Endometrial microvascular endothelial cells (primary cell): Measurements from ENCODE around the gene PHLPP1. TPM values are rescaled to one million over a fixed set of nuclear protein-coding genes. Genes with fewer than 3 reads are reported as not detected.
"Not testable (repeated sequence)": the region's sequence is repeated elsewhere in the genome, so short reads cannot be mapped to it uniquely, and the experiment has no call there.

ENCODE experiments used
- in situ Hi-C: cut with HindIII; loops from 2 replicates; pipeline ENCODE4 v1.10.0; 2017; ENCODE audit warnings: low sequenced_read_pairs, low pct_unique_long_range_greater_than_20kb; ENCODE audit errors: inconsistent ontology term
- total RNA-seq: library from RNA; depleted of rRNA; stranded (reverse); fragments of >200 nt; gene quantifications from one replicate; pipeline ENCODE4 v1.2.3, GENCODE V29; 2015; ENCODE audit errors: inconsistent ontology term

The PHLPP1 gene
- total RNA-seq, 1 donor from 2014 or later, result 6.4 TPM

GRCh38 chr18:62790871-62791772, 75.8 kb downstream of the PHLPP1 start:
- in situ Hi-C loops, result no loop called here

DNA sequence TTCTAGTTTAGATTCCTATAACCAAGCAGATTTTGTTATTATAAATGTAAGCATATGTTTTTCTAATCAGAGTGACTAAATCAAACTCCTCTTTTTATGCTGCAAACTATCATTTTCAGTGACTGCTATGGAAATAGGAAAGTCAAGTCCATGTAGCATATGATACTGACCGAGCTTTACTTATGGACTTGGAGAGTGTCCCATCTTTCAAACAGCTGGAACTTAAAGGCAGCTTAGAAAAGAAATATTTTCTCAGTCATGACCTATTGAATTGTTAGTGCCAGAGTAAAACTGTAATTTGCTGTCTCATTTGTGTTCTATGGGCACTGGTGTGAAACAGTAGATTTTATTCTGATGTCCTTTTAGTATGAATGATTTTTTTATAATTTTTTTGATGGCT, 76.7 kb downstream of the PHLPP1 start:
- in situ Hi-C loops, result no loop called here

DNA sequence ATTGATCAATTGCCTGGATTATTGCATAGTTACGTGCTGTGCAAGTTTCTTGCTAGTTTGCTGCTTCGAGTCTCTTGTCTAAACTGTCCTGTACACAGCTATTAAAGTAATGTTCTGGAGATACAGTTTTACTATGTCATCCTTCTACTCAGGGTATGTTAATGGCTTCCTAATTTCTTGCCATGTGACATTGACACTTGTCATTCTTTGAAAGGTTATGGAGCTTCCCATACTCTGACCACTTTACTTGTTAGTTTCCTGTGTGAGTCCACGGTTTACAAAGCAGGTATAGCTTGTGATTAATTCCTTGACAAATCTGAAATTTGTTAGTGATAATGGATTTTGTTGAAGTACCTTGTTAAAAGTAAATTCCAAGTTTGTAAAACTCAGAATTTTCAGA, 80.5 kb downstream of the PHLPP1 start:
- in situ Hi-C loops, result no loop called here

DNA sequence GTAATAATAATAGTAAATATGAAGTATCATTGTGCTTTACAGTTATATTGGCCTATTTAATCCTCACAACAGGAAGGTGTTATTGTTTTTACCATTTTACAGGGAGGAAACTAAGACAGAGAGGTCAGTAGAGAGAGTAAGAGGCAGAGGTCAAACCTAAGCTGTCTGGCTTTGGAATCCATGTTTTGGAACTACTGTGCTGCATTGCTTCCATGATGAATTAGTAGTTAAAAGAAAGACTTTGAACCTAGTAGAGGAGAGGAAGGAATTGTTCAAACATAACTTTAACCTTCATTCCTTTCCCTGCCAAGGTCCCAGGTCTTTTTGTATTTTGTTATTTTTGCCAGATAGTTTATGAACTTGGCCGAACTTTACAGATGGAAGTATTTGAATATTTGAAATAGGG, 80.9 kb downstream of the PHLPP1 start:
- in situ Hi-C loops, result no loop called here

DNA sequence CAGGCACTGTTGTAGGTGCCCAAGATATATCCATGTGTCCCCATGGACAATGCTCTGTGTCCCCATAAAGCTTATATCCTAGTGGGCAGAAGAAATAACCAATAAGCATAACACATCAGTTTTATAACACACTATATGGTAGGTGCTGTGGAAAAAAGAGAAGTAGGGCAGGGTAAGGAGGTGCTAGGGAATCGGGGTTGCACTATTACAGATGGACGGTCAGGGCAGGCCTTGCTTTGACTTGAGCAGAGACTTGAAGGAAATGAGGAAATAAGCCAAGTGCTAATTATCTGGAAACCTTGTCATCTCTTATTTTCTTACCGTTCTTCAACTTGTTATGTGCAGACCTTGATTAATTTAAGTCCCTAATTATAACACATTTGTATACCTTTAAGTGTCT, 82.0 kb downstream of the PHLPP1 start:
- in situ Hi-C loops, result no loop called here

GRCh38 chr18:62799977-62800376, 84.6 kb downstream of the PHLPP1 start:
- in situ Hi-C loops, result no loop called here

DNA sequence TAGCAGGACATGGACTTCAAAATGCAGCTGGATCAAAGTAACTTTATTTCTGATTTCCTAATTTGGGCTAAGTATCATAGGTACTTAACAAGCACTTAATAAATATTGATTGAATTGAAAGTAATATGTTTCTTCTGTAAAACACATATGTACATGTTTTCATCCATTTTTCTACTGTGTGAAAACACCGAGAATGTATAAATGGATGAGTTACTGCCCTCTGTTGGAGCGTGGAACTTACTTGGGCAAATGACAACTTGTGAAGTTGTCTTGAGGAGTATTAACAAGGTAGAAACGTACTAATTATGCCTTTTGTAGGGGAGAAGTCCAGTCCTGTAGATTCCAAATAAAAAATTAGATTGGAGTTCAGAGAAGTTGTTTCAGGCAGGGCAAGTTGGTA, 87.2 kb downstream of the PHLPP1 start:
- in situ Hi-C loops, result no loop called here

DNA sequence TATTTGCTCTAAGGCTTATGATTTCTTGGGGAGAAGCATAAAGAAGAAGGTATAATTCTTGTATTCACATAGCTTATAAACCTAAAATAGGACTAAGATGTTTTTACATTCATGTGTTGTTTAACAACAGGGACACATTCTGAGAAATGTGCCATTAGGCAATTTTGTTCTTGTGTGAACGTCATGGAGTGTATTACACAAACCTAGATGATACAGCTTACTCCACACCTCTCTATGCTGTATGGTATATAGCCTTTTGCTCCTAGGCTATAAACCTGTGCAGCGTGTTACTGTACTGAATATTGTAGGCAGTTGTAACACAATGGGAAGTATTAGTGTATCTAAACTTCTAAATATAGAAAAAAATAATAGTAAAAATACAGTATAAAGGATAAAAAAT, 92.1 kb downstream of the PHLPP1 start:
- in situ Hi-C loops, result no loop called here

DNA sequence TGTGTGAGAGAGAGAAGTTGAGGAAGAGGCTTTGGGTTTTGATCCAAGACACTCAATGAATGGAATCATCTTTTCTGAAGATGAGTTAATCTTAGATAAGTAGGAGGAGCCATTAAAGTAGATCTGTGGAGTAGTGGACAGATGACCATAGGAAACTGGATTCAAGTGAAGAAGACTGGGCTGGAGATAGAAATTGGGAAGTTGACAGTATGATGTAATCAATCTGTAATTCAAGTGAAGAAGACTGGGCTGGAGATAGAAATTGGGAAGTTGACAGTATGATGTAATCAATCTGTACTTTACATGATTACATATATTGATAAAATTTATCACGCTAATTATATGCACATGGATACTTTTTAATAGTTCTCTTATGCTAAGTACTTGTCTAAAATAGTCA, 92.8 kb downstream of the PHLPP1 start:
- in situ Hi-C loops, result no loop called here

DNA sequence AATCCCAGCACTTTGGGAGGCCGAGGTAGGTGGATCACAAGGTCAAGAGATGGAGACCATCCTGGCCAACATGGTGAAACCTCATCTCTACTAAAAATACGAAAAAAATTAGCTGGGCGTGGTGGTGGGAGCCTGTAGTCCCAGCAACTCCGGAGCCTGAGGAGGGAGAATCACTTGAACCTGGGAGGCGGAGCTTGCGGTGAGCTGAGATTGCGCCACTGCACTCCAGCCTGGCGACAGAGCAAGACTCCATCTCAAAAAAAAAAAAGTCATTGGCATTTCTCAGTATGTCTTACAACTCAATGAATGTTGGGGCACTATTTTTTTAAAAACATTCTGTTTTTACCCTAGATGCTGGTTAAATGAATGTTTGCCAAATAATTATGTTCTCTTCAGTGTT, 94.1 kb downstream of the PHLPP1 start:
- in situ Hi-C loops, result not testable (repeated sequence)

GRCh38 chr18:62809900-62810299, 94.6 kb downstream of the PHLPP1 start:
- in situ Hi-C loops, result no loop called here

DNA sequence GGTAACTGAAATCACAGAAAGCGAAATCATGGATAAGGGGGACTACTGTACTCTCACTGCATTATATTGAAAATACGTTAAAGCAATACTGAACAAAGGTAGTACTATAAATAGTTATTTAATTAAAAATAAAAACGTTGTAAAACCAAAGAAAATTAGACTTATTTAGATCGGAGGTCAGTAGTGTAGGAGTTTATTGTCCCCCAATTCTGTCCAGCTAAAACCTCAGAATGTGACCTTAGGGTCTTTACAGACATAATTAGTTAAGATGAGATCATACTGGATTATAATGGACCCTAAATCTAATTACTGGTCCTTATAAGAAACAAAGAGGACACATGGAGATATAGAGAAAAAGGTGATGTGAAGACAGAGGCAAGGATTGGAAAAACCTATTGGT, 95.3 kb downstream of the PHLPP1 start:
- in situ Hi-C loops, result no loop called here

- in situ Hi-C loops, result no loop called here
These were observed 96.3 kb downstream of the PHLPP1 start for GRCh38 chr18:62811674-62812073.

GRCh38 chr18:62812242-62812641, 96.9 kb downstream of the PHLPP1 start:
- in situ Hi-C loops, result no loop called here

DNA sequence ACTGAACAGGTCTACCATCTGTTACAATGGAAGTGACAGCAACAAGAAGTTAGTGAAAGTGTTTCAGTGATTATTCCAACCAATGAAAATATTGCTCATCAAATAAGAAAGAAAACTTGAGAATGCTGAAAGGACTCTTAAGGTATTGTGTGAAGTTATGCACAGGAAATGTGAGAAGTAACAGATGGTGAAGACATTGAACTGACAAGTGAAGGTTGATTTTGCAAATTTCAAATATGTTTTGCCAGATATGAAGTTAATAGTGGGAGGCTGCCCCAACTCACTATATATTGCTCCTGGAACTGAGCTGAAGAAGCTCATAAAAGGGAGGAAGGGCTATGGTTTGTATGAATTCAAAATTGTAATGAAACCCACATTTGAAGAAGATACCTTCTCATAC, 97.5 kb downstream of the PHLPP1 start:
- in situ Hi-C loops, result no loop called here

GRCh38 chr18:62814132-62814759, 98.9 kb downstream of the PHLPP1 start:
- in situ Hi-C loops, result no loop called here

GRCh38 chr18:62825382-62825781, 110.0 kb downstream of the PHLPP1 start:
- in situ Hi-C loops, result no loop called here

DNA sequence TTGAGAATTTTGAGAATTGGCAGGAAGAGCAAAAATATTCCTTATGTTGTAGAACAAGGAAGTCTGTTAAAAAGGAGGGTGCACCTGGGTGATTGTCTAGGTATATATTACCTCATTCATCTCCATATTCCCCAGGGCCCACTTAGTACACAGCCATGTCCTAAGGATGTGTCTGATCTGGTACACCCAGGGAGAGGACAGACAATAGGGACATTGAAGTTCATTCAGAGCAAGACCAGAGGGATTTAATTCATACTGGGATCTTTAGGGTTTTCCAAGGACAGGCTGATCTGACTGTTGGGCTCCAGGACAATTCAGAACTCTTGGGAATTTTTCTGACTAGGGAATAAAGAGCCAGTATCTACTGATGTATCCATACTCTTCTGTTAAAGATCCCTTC, 112.1 kb downstream of the PHLPP1 start:
- in situ Hi-C loops, result no loop called here

- in situ Hi-C loops, result no loop called here
These were observed 112.8 kb downstream of the PHLPP1 start for GRCh38 chr18:62828091-62828640.

GRCh38 chr18:62828852-62829251, 113.5 kb downstream of the PHLPP1 start:
- in situ Hi-C loops, result no loop called here
